GM21529 (cell line): ENCODE results near the gene GIMD1.
"Not testable (repeated sequence)": the region's sequence is repeated elsewhere in the genome, so short reads cannot be mapped to it uniquely, and the experiment has no call there.

ENCODE experiments used
- ATAC-seq: cut with Tn5 transposase; IDR thresholded peaks from one replicate; pipeline ENCODE4 v1.9.1; 2021; ENCODE audit not compliant: unreplicated experiment

GIMD1 gene

DNA sequence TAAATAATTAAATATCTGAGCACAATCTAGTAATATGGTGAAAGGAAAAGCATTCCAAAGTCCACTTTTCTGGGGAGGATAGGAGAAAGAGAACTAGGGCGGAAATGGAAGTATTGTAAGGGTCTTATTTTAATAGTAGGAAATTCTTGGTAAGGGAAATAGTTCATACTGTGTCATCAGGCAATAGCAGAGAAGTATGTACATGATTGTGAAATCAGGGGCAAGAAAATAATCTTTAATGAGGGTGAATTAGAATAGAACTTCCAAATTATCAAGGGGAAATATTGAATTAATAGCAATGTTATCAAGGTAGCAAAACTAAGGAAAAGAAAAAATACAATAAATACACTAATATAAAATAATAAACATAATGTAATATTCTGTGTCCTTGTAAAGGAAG lies 14.8 kb downstream of the GIMD1 start:
- ATAC-seq: no peak

DNA sequence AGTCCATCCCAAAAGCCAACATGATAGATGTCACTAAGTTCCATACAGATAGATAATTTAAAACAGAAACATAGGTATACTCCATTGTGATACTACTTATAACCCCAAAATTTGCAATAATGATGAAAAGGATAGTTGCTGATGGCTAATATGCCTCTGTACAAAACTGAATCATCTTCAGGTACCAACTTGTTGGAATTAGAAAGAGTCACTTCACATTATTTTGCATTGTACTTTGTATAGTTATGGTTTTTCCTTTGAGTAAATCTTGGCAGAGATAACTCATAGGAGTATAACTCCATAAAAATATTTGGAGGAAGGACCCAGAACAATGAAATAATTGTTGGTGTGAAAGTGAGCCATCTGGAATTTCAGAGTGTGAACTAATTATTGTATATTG lies 17.6 kb downstream of the GIMD1 start:
- ATAC-seq: no peak

DNA sequence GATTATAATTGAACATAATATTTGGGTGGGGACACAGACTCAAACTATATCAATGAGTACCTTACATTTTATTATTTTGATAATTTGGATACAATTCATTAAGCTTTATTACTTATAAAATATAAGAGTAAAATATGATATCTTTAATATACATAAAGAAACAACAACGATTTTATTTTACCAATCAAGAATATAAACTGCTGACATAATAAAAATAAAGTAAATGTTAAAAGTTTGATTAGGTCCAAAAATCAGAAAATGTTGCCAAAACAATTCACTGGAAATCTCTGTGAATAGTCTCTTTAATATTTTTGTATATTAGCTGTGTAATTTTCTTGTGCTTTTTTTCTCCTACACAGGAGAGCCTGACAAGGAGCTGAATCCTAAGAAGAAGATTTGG lies 21.4 kb downstream of the GIMD1 start:
- ATAC-seq: no peak

- ATAC-seq: no peak
These were observed 24.0 kb downstream of the GIMD1 start for GRCh38 chr4:106344647-106344970.

GRCh38 chr4:106343865-106344646 lies 24.5 kb downstream of the GIMD1 start:
- no peak for ATAC-seq

DNA sequence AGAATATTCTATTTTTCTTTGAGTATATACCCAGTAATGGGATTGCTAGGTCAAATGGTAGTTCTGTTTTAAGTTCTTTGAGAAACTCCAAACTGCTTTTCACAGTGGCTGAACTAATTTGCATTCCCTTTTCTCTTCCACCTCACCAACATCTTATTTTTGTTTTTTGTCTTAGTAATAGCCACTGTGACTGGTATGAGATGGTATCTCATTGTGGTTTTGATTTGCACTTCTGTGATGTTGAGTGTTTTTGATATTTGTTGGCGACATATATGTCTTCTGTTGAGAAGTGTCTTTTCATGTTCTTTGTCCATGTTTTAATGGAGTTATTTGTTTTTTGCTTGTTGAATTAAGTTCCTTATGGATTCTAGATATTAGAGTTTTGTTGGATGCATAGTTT lies 27.8 kb downstream of the GIMD1 start:
- no peak for ATAC-seq

- no peak for ATAC-seq
These were observed 29.1 kb downstream of the GIMD1 start for GRCh38 chr4:106339431-106339830.

GRCh38 chr4:106338671-106339070 lies 29.9 kb downstream of the GIMD1 start:
- ATAC-seq: no peak

DNA sequence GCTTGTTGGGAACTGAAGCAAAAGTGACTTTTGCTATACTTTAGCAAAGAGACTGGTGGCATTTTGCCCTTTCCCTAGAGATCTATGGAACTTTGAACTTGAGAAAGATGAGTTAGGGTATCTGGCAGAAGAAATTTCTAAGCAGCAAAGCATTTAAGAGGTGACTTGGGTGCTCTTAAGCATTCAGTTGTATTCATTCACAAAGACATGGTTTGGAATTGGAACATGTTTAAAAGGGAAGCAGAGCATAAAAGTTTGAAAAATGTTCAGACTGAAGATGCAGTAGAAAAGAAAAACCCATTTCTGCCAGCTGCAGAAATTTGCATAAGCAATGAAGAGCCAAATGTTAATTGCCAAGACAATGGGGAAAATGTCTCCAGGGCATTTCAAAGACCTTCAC lies 30.7 kb downstream of the GIMD1 start:
- ATAC-seq: no peak

DNA sequence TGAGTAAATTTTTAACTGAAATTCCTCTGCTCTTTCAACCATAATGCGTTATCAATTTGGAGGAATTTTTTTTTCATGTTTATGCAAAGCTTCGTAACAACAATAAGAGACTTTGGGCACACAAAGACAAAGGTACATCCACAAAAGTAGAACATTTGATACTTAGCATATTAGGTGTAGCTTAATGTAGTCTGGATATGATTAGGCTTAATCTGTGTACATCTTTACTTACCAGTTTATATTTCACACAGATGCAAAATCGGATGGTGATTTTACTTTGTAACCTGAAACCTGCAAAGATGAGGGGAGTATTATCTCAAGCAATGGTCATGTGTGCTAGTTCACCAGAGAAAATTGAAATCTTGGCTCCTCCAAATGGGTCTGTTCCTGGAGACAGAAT lies 32.0 kb downstream of the GIMD1 start:
- no peak for ATAC-seq

DNA sequence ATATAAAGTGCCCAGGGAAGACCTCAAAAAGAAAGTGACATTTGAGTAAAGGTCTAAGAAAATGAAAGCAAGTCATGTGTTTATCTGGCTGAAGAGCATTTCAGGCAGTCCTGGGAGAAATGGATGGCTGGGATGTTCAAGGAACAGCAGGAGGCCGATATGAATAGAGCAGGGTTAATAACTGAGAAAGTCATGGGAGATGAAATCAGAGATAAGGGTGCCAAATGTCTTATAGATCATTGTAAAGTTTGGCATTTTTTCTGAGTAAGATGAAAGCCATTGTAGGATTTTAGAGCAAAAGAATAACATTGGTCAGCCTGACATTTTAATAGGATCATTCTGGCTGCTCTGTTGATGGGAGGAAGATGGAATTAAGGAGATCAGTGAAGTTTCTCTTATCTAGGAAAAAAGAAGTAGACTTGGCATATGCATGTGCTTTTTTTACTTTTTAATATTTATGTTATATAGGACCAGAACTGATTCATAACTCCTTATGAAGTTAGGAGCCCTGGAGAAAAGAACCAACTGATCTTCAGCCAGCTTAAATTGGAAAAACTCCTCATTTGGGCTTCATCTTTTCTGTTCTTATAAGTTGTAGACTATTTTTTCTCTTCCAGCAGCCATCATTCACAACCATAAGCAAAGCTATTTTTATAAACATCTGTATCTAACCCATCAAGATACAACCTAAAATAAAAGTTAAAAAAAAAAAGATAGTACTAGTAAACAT lies 33.7 kb downstream of the GIMD1 start:
- no peak for ATAC-seq

DNA sequence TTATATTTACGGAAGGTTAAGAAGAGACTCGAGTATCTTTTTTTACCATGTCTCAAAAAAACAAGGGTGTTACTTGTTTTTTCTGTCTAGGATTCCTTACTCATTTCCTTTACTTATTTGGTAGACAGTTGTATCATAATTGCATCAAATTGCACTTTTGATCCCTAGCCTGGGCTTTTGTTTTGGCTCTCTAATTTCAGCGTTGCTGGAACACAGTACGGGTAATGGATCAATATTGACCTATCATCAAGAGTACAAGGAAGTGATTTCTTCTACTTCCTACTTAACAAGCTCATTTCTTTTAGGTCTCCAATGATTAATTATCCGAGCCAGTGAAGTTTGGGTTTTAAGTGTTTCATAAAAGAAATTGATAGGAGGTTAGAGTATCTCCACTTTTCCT lies 35.4 kb downstream of the GIMD1 start:
- no peak for ATAC-seq

GRCh38 chr4:106329041-106329618 lies 39.4 kb downstream of the GIMD1 start:
- peak; percentile 90 for ATAC-seq

DNA sequence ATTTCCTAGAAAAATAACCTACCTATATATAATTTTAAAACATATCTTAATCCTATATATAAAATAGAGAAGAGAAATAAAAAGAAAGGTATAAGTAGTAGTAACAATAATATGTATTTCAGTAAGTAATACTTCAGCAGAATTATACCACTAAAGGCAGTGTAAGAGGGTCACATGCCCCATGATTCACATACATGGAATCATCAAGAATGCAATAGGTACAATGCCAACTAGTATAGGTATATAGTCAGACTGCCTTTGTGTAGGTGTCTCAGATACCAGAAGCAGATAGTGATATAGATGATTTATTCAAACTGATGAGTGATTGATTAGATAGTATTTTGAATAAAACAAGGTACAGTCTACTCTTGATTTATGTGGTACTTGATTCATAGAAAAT lies 42.8 kb downstream of the GIMD1 start:
- no peak for ATAC-seq

DNA sequence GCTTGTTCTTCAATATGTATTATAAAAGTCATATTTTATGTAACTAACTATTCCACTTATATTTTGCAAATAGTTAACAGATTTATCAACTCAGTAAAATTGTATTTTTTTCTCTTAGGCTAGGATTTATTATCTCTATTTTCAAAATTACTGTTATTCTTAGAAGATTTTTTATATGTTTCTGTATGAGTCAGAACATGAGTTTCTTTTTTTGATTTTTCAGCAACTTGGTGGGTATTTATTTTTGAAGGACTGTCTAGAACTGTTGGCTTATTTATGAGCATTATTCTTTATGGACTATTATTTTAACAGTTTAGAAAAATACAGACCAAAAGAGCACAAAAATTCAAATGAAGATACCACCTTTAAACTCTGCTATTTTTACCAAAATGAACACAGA lies 45.5 kb downstream of the GIMD1 start:
- ATAC-seq: no peak

GRCh38 chr4:106321814-106322213 lies 46.8 kb downstream of the GIMD1 start:
- not testable (repeated sequence) for ATAC-seq

DNA sequence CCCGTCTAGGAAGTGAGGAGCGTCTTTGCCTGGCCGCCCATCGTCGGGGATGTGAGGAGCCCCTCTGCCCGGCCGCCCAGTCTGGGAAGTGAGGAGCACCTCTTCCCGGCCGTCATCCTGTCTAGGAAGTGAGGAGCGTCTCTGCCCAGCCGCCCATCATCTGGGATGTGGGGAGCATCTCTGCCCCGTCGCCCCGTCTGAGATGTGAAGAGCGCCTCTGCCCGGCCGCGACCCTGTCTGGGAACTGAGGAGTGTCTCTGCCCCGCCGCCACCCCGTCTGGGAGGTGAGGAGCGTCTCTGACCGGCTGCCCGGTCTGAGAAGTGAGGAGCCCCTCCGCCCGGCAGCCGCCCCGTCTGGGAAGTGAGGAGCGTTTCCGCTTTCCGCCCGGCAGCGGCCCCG lies 47.4 kb downstream of the GIMD1 start:
- ATAC-seq: not testable (repeated sequence)

- ATAC-seq: no peak
These were observed 48.3 kb downstream of the GIMD1 start for GRCh38 chr4:106320235-106320634.

- ATAC-seq: no peak
These were observed 50.1 kb downstream of the GIMD1 start for GRCh38 chr4:106318511-106318910.

GRCh38 chr4:106317815-106318214 lies 50.8 kb downstream of the GIMD1 start:
- ATAC-seq: no peak

DNA sequence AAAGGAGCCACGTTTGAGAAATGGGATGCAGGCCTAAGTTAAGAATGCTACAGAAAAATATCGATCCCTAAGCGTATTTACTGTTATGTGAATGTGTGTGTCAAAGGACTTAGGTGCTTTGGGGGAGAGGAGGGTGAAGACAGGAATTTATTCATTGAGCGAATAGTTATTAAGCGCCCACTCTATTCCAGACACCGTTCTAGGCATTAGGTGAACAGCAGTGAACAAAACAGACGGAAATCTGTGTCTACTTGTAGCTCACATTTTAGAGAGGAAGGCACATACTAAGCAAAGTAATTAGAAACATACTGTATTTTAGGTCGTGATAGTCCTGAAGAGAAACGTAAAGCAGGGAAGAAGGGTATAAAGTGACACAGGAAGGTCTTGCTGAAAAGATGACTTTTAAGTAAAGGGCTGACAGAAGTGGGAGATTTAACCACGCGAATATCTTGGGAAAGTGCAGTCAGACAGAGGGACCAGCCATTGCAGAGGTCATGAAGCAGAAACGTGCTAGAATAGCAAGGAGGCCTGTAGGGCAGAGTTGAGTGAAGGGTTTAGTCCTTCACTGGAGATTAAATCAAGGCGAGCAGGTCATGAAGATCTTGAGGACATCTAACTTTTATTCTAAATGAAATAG lies 51.7 kb downstream of the GIMD1 start:
- ATAC-seq: peak; percentile 5
